ENCODE results near the gene DTWD1.

DTWD1 gene

DNA sequence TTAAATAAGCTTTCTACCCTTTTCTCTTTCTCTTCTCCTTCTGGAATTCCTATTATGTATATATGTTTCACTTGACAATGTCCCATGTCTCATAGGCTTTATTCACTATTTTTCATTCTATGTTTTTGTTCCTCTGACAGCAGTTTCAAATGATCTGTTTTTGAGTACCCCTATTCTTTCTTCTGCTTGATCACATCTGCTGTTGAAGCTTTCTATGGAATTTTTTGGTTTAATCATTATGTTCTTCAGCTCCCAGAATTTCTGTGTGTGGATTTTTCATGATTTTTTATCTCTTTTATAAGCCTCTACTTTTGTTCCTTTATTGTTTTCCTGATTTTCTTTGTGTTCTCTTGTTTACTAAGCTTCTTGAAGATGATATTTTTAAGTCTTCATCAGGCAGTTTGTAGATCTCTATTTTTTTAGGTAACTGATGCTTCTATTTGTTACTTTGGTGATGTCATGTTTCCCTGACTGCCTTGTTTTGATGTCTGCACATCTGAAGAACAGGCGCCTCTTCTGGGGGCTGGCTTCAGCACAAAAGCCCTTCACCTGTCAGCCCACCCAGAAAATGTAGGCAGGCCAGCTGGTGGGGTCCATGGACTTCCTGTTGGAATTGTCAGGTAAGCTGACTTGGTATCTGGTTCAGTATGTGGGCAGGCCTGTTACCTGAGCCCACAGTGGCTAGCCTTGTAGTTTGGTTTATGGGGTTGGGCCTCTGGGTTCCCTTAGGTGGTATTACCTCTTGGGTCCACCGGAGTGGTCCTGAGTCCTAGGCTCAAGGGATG is 16.0 kb upstream of the DTWD1 start:
- Histone ChIP-seq H3K27me3 (ENCODE audit: control insufficient read depth, low read length) (no peaks in the 10 kb centered on the region), H3K27ac (ENCODE audit: low read depth, low read length) (no peak overlapping the region), H3K9me2 (replicated peaks; ENCODE audit: control insufficient read depth, low read length) (no peaks in the 10 kb centered on the region), H3K9me3 (ENCODE audit: control insufficient read depth, insufficient read depth, low read length) (peaks cover 3% of the 10 kb centered on the region; the same call in 1 of the 2 replicates), H4K20me1 (ENCODE audit: control insufficient read depth, insufficient read depth, low read depth, low read length) (no peaks in the 10 kb centered on the region), H3F3A (ENCODE audit: control insufficient read depth, insufficient read depth) (no peaks in the 10 kb centered on the region), H3K4me3 (ENCODE audit: low read length) (no peak overlapping the region), H3K4me1 (ENCODE audit: control insufficient read depth, low read length) (no peaks in the 10 kb centered on the region), H3K4me2 (ENCODE audit: low read length) (no peak overlapping the region), H3K79me2 (ENCODE audit: control insufficient read depth, low read length) (no peaks in the 10 kb centered on the region), H3K36me3 (ENCODE audit: control insufficient read depth, low read length) (no peaks in the 10 kb centered on the region)
- TF ChIP-seq, protein P1, sequence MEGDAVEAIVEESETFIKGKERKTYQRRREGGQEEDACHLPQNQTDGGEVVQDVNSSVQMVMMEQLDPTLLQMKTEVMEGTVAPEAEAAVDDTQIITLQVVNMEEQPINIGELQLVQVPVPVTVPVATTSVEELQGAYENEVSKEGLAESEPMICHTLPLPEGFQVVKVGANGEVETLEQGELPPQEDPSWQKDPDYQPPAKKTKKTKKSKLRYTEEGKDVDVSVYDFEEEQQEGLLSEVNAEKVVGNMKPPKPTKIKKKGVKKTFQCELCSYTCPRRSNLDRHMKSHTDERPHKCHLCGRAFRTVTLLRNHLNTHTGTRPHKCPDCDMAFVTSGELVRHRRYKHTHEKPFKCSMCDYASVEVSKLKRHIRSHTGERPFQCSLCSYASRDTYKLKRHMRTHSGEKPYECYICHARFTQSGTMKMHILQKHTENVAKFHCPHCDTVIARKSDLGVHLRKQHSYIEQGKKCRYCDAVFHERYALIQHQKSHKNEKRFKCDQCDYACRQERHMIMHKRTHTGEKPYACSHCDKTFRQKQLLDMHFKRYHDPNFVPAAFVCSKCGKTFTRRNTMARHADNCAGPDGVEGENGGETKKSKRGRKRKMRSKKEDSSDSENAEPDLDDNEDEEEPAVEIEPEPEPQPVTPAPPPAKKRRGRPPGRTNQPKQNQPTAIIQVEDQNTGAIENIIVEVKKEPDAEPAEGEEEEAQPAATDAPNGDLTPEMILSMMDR (IDR thresholded peaks at IDR 0.05; ENCODE audit: low read depth, low read length, poor library complexity, severe bottlenecking), result no peak
- TF ChIP-seq EZH2phosphoT487 (IDR thresholded peaks at IDR 0.05; ENCODE audit: borderline replicate concordance, low read length), result no peak

- TF ChIP-seq, protein P1 (IDR thresholded peaks at IDR 0.05; ENCODE audit: low read depth, low read length, poor library complexity, severe bottlenecking), result no peak
- no peak for TF ChIP-seq EZH2phosphoT487 (IDR thresholded peaks at IDR 0.05; ENCODE audit: borderline replicate concordance, low read length)
- Histone ChIP-seq H3K9me2 (replicated peaks; ENCODE audit: control insufficient read depth, low read length) (no peaks in the 10 kb centered on the region), H3K27me3 (ENCODE audit: control insufficient read depth, low read length) (no peaks in the 10 kb centered on the region), H3K36me3 (ENCODE audit: control insufficient read depth, low read length) (no peaks in the 10 kb centered on the region), H3K4me1 (ENCODE audit: control insufficient read depth, low read length) (no peaks in the 10 kb centered on the region), H3K4me2 (ENCODE audit: low read length) (no peak overlapping the region), H3F3A (ENCODE audit: control insufficient read depth, insufficient read depth) (no peaks in the 10 kb centered on the region), H4K20me1 (ENCODE audit: control insufficient read depth, insufficient read depth, low read depth, low read length) (no peaks in the 10 kb centered on the region), H3K4me3 (ENCODE audit: low read length) (no peak overlapping the region), H3K27ac (ENCODE audit: low read depth, low read length) (no peak overlapping the region), H3K9me3 (ENCODE audit: control insufficient read depth, insufficient read depth, low read length) (peaks cover 3% of the 10 kb centered on the region; the same call in 1 of the 2 replicates), H3K79me2 (ENCODE audit: control insufficient read depth, low read length) (no peaks in the 10 kb centered on the region)
Measured at GRCh38 chr15:49605588-49605987, 15.3 kb upstream of the DTWD1 start.

GRCh38 chr15:49606594-49606993 is 14.3 kb upstream of the DTWD1 start:
- H3K9me3 ChIP-seq (ENCODE audit: control insufficient read depth, insufficient read depth, low read length), result peaks cover 3% of the 10 kb centered on the region; the same call in 1 of the 2 replicates
- H3K27ac ChIP-seq (ENCODE audit: low read depth, low read length), result no peak overlapping the region
- no peaks in the 10 kb centered on the region for H3K79me2 ChIP-seq (ENCODE audit: control insufficient read depth, low read length)
- TF ChIP-seq EZH2phosphoT487 (IDR thresholded peaks at IDR 0.05; ENCODE audit: borderline replicate concordance, low read length), result no peak
- TF ChIP-seq, protein P1 (IDR thresholded peaks at IDR 0.05; ENCODE audit: low read depth, low read length, poor library complexity, severe bottlenecking), result peak; percentile 13
- no peak overlapping the region for H3K4me3 ChIP-seq (ENCODE audit: low read length)
- no peaks in the 10 kb centered on the region for H3K9me2 ChIP-seq (replicated peaks; ENCODE audit: control insufficient read depth, low read length)
- no peaks in the 10 kb centered on the region for H3F3A ChIP-seq (ENCODE audit: control insufficient read depth, insufficient read depth)
- H3K4me2 ChIP-seq (ENCODE audit: low read length), result no peak overlapping the region
- no peaks in the 10 kb centered on the region for H4K20me1 ChIP-seq (ENCODE audit: control insufficient read depth, insufficient read depth, low read depth, low read length)
- no peaks in the 10 kb centered on the region for H3K36me3 ChIP-seq (ENCODE audit: control insufficient read depth, low read length)
- no peaks in the 10 kb centered on the region for H3K4me1 ChIP-seq (ENCODE audit: control insufficient read depth, low read length)
- no peaks in the 10 kb centered on the region for H3K27me3 ChIP-seq (ENCODE audit: control insufficient read depth, low read length)
